ENCODE results near the gene IL1R2. TPM values are rescaled to one million over a fixed set of nuclear protein-coding genes. Genes with fewer than 3 reads are reported as not detected.
A peak's percentile ranks its signal among the peaks of the same experiment; 100 is the strongest.

The IL1R2 gene
- total and polyA plus RNA-seq, 2 of the 13 experiments (the other 11 are each of a cell fraction or from before 2014, with no cell fraction given): 3.6 to 7.3 TPM

DNA sequence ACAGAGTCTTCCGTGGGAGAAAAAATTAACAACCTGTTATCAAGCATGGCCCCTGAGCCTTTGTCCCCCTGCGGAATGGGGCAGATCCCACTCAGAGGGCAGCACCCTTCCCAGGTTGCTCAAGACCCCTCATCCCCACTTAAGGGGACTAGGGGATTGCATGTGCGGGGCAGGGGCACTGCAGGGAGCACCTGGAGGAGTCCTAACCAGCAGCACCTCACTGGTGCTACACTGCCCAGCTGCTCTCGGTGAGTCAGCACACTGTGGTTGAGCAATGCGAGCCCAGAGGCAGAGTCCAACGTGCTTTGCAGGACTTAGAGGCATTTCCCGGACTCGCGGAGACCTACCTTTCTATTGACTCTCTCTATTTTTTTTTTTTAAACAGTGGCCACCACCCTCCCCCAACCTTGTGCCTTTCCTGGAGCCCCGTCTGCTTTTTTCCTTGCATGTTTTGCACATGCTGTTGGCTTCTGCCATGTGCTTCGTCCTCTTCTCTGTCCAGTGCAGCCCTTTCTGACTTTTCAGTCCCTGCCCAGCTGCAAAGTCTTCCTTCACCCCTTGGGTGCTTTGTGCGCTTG lies 74.0 kb downstream of the IL1R2 start (continued):
- TF ChIP-seq, protein P1, sequence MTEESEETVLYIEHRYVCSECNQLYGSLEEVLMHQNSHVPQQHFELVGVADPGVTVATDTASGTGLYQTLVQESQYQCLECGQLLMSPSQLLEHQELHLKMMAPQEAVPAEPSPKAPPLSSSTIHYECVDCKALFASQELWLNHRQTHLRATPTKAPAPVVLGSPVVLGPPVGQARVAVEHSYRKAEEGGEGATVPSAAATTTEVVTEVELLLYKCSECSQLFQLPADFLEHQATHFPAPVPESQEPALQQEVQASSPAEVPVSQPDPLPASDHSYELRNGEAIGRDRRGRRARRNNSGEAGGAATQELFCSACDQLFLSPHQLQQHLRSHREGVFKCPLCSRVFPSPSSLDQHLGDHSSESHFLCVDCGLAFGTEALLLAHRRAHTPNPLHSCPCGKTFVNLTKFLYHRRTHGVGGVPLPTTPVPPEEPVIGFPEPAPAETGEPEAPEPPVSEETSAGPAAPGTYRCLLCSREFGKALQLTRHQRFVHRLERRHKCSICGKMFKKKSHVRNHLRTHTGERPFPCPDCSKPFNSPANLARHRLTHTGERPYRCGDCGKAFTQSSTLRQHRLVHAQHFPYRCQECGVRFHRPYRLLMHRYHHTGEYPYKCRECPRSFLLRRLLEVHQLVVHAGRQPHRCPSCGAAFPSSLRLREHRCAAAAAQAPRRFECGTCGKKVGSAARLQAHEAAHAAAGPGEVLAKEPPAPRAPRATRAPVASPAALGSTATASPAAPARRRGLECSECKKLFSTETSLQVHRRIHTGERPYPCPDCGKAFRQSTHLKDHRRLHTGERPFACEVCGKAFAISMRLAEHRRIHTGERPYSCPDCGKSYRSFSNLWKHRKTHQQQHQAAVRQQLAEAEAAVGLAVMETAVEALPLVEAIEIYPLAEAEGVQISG (CRISPR knock-in tag; IDR thresholded peaks at IDR 0.05): peak; percentile 75
- TF ChIP-seq ZNF749 (CRISPR knock-in tag; IDR thresholded peaks at IDR 0.05; ENCODE audit: borderline replicate concordance) (no peak), ZNF207 (IDR thresholded peaks at IDR 0.05; ENCODE audit: borderline replicate concordance) (no peak), NR2F2 (IDR thresholded peaks at IDR 0.05; ENCODE audit: borderline replicate concordance, low read depth) (no peak), ZNF737 (CRISPR knock-in tag; IDR thresholded peaks at IDR 0.05; ENCODE audit: borderline replicate concordance) (no peak), TEAD3 (CRISPR knock-in tag; optimal IDR thresholded peaks at IDR 0.05; ENCODE audit: borderline replicate concordance) (peak; percentile 86), NCOA1 (CRISPR knock-in tag; IDR thresholded peaks at IDR 0.05) (no peak), HCFC1 (IDR thresholded peaks at IDR 0.05; ENCODE audit: low read depth, low read length) (no peak), ARID2 (CRISPR knock-in tag; IDR thresholded peaks at IDR 0.05; ENCODE audit: borderline replicate concordance) (0 out of 2 replicates have a peak, but pooled peaks have one; percentile 9), KDM4B (CRISPR knock-in tag; IDR thresholded peaks at IDR 0.05) (peak; percentile 50; the same call in 1 of the 2 replicates), MXD4 (CRISPR knock-in tag; IDR thresholded peaks at IDR 0.05) (no peak; the same call in 1 of the 2 replicates)
- TF ChIP-seq, protein P2, sequence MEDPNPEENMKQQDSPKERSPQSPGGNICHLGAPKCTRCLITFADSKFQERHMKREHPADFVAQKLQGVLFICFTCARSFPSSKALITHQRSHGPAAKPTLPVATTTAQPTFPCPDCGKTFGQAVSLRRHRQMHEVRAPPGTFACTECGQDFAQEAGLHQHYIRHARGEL (CRISPR knock-in tag; IDR thresholded peaks at IDR 0.05): no peak
- TF ChIP-seq, protein P3, sequence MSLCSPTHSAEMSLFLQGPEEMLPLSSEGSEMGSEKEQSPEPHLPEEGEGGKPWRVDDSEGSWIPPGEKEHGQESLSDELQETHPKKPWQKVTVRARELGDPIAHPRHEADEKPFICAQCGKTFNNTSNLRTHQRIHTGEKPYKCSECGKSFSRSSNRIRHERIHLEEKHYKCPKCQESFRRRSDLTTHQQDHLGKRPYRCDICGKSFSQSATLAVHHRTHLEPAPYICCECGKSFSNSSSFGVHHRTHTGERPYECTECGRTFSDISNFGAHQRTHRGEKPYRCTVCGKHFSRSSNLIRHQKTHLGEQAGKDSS (CRISPR knock-in tag; IDR thresholded peaks at IDR 0.05; ENCODE audit: borderline replicate concordance, low read depth): peak; percentile 94
- TF ChIP-seq, protein P4, sequence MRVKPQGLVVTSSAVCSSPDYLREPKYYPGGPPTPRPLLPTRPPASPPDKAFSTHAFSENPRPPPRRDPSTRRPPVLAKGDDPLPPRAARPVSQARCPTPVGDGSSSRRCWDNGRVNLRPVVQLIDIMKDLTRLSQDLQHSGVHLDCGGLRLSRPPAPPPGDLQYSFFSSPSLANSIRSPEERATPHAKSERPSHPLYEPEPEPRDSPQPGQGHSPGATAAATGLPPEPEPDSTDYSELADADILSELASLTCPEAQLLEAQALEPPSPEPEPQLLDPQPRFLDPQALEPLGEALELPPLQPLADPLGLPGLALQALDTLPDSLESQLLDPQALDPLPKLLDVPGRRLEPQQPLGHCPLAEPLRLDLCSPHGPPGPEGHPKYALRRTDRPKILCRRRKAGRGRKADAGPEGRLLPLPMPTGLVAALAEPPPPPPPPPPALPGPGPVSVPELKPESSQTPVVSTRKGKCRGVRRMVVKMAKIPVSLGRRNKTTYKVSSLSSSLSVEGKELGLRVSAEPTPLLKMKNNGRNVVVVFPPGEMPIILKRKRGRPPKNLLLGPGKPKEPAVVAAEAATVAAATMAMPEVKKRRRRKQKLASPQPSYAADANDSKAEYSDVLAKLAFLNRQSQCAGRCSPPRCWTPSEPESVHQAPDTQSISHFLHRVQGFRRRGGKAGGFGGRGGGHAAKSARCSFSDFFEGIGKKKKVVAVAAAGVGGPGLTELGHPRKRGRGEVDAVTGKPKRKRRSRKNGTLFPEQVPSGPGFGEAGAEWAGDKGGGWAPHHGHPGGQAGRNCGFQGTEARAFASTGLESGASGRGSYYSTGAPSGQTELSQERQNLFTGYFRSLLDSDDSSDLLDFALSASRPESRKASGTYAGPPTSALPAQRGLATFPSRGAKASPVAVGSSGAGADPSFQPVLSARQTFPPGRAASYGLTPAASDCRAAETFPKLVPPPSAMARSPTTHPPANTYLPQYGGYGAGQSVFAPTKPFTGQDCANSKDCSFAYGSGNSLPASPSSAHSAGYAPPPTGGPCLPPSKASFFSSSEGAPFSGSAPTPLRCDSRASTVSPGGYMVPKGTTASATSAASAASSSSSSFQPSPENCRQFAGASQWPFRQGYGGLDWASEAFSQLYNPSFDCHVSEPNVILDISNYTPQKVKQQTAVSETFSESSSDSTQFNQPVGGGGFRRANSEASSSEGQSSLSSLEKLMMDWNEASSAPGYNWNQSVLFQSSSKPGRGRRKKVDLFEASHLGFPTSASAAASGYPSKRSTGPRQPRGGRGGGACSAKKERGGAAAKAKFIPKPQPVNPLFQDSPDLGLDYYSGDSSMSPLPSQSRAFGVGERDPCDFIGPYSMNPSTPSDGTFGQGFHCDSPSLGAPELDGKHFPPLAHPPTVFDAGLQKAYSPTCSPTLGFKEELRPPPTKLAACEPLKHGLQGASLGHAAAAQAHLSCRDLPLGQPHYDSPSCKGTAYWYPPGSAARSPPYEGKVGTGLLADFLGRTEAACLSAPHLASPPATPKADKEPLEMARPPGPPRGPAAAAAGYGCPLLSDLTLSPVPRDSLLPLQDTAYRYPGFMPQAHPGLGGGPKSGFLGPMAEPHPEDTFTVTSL (CRISPR knock-in tag; IDR thresholded peaks at IDR 0.05; ENCODE audit: borderline replicate concordance): peak; percentile 82
- TF ChIP-seq, protein P5, sequence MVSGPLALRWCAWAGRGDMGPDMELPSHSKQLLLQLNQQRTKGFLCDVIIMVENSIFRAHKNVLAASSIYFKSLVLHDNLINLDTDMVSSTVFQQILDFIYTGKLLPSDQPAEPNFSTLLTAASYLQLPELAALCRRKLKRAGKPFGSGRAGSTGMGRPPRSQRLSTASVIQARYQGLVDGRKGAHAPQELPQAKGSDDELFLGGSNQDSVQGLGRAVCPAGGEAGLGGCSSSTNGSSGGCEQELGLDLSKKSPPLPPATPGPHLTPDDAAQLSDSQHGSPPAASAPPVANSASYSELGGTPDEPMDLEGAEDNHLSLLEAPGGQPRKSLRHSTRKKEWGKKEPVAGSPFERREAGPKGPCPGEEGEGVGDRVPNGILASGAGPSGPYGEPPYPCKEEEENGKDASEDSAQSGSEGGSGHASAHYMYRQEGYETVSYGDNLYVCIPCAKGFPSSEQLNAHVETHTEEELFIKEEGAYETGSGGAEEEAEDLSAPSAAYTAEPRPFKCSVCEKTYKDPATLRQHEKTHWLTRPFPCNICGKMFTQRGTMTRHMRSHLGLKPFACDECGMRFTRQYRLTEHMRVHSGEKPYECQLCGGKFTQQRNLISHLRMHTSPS (CRISPR knock-in tag; IDR thresholded peaks at IDR 0.05; ENCODE audit: low read depth): no peak
- TF ChIP-seq, protein P6, sequence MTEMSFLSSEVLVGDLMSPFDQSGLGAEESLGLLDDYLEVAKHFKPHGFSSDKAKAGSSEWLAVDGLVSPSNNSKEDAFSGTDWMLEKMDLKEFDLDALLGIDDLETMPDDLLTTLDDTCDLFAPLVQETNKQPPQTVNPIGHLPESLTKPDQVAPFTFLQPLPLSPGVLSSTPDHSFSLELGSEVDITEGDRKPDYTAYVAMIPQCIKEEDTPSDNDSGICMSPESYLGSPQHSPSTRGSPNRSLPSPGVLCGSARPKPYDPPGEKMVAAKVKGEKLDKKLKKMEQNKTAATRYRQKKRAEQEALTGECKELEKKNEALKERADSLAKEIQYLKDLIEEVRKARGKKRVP (CRISPR knock-in tag; IDR thresholded peaks at IDR 0.05): 0 out of 4 replicates have a peak, but pooled peaks of 1 of the 2 experiments have one; percentile 18
